HG02970 (cell line): ENCODE measurements around the gene VSIG10L.

Experiments
- ATAC-seq: cut with Tn5 transposase; IDR thresholded peaks from one replicate; pipeline ENCODE4 v1.9.1; 2021; ENCODE audit warnings: mild to moderate bottlenecking, moderate library complexity, moderate number of reproducible peaks; ENCODE audit not compliant: unreplicated experiment, low FRiP score

The VSIG10L gene

GRCh38 chr19:51365965-51366388 lies 24.0 kb upstream of the VSIG10L start, which contains the start of gene ETFB:
TSS of gene ETFB (minus strand) at chr19:51366388. CDS start at chr19:51366326, 62 bp downstream.
- ATAC-seq: no peak

- no peak for ATAC-seq
Measured at GRCh38 chr19:51365211-51365964, 23.4 kb upstream of the VSIG10L start.

- ATAC-seq: no peak
Measured at GRCh38 chr19:51364200-51365106, 22.5 kb upstream of the VSIG10L start.

- no peak for ATAC-seq
Measured at GRCh38 chr19:51361239-51361638, 19.3 kb upstream of the VSIG10L start.

- no peak for ATAC-seq
Measured at GRCh38 chr19:51359294-51359693, 17.4 kb upstream of the VSIG10L start.

- ATAC-seq: no peak
Measured at GRCh38 chr19:51357952-51358351, 16.0 kb upstream of the VSIG10L start.

- no peak for ATAC-seq
Measured at GRCh38 chr19:51356159-51356801, 14.3 kb upstream of the VSIG10L start.

- no peak for ATAC-seq
Measured at GRCh38 chr19:51354742-51355148, 12.8 kb upstream of the VSIG10L start.

- ATAC-seq: no peak
Measured at GRCh38 chr19:51354103-51354741, 12.3 kb upstream of the VSIG10L start.

GRCh38 chr19:51352783-51353360 lies 10.9 kb upstream of the VSIG10L start:
- ATAC-seq: no peak

GRCh38 chr19:51351266-51351990 lies 9.5 kb upstream of the VSIG10L start:
- ATAC-seq: no peak

GRCh38 chr19:51347209-51347928 lies 5.4 kb upstream of the VSIG10L start:
- ATAC-seq: no peak

GRCh38 chr19:51346742-51347141 lies 4.8 kb upstream of the VSIG10L start:
- no peak for ATAC-seq

GRCh38 chr19:51345076-51345620 lies 3.2 kb upstream of the VSIG10L start:
- no peak for ATAC-seq

- ATAC-seq: no peak
Measured at GRCh38 chr19:51342631-51343569, 961 bp upstream of the VSIG10L start.

- no peak for ATAC-seq
Measured at GRCh38 chr19:51341066-51341465, 873 bp downstream of the VSIG10L start.
